ENCODE data around the gene SELENOI. TPM values are rescaled to one million over a fixed set of nuclear protein-coding genes. Genes with fewer than 3 reads are reported as not detected.
A peak's percentile ranks its signal among the peaks of the same experiment; 100 is the strongest.
"Not testable (repeated sequence)": the region's sequence is repeated elsewhere in the genome, so short reads cannot be mapped to it uniquely, and the experiment has no call there.

Gene SELENOI
- total RNA-seq, 1 donor from 2014 or later: 51.8 TPM

GRCh38 chr2:26302846-26303245 lies 43.1 kb upstream of the SELENOI start:
- Histone ChIP-seq H3K27ac (no peak overlapping the region), H3F3A (ENCODE audit: low read depth) (peaks cover 36% of the 10 kb centered on the region), H3K27me3 (peaks cover 19% of the 10 kb centered on the region), H2AFZ (replicated peaks) (no peak overlapping the region), H3K4me1 (peaks cover 54% of the 10 kb centered on the region), H3K79me2 (ENCODE audit: low read depth) (no peaks in the 10 kb centered on the region), H4K20me1 (ENCODE audit: low read depth) (no peaks in the 10 kb centered on the region), H3K4me3 (no peak overlapping the region), H3K9me3 (ENCODE audit: low read depth) (no peaks in the 10 kb centered on the region), H3K9ac (no peak overlapping the region), H3K36me3 (no peaks in the 10 kb centered on the region), H3K4me2 (no peak overlapping the region)
- Mint-ChIP-seq H3K4me3 (no peak overlapping the region), H3K27ac (no peak overlapping the region), H3K36me3 (peaks cover 3% of the 10 kb centered on the region), H3K4me1 (peaks cover 10% of the 10 kb centered on the region), H3K9me3 (no peaks in the 10 kb centered on the region), H3K27me3 (ENCODE audit: insufficient read depth, low read depth) (peaks cover 11% of the 10 kb centered on the region)
- TF ChIP-seq CTCF (IDR thresholded peaks at IDR 0.05): no peak
- no peak for TF ChIP-seq EZH2phosphoT487 (IDR thresholded peaks at IDR 0.05)
- TF ChIP-seq EZH2 (IDR thresholded peaks at IDR 0.05): no peak
- no peak for DNase-seq (ENCODE audit: low spot score)

- H3K36me3 Mint-ChIP-seq; DNase-seq (ENCODE audit: low spot score); H3K9me3 Mint-ChIP-seq; H3K27ac ChIP-seq; H3K79me2 ChIP-seq (ENCODE audit: low read depth); H3K9ac ChIP-seq; H3K27me3 ChIP-seq; H2AFZ ChIP-seq (replicated peaks); H3K4me3 Mint-ChIP-seq; H3K27ac Mint-ChIP-seq; H3K4me3 ChIP-seq; H3K36me3 ChIP-seq; H3K9me3 ChIP-seq (ENCODE audit: low read depth); H4K20me1 ChIP-seq (ENCODE audit: low read depth): not testable (repeated sequence)
- Histone ChIP-seq H3K4me2 (peak overlapping the region; percentile 62), H3K4me1 (peaks cover 32% of the 10 kb centered on the region), H3F3A (ENCODE audit: low read depth) (peaks cover 13% of the 10 kb centered on the region)
- Mint-ChIP-seq H3K4me1 (peaks cover 12% of the 10 kb centered on the region), H3K27me3 (ENCODE audit: insufficient read depth, low read depth) (peaks cover 11% of the 10 kb centered on the region)
Measured at GRCh38 chr2:26305094-26305493, 40.8 kb upstream of the SELENOI start.

GRCh38 chr2:26305540-26305939 lies 40.4 kb upstream of the SELENOI start:
- Mint-ChIP-seq H3K27me3 (ENCODE audit: insufficient read depth, low read depth) (peaks cover 11% of the 10 kb centered on the region), H3K4me3 (no peak overlapping the region), H3K27ac (no peak overlapping the region), H3K9me3 (no peaks in the 10 kb centered on the region), H3K36me3 (peaks cover 5% of the 10 kb centered on the region), H3K4me1 (peaks cover 12% of the 10 kb centered on the region)
- no peak for TF ChIP-seq EZH2phosphoT487 (IDR thresholded peaks at IDR 0.05)
- no peak for TF ChIP-seq CTCF (IDR thresholded peaks at IDR 0.05)
- TF ChIP-seq EZH2 (IDR thresholded peaks at IDR 0.05): no peak
- Histone ChIP-seq H4K20me1 (ENCODE audit: low read depth) (no peaks in the 10 kb centered on the region), H3K79me2 (ENCODE audit: low read depth) (no peaks in the 10 kb centered on the region), H3K9me3 (ENCODE audit: low read depth) (no peaks in the 10 kb centered on the region), H3K27me3 (no peaks in the 10 kb centered on the region), H3K36me3 (no peaks in the 10 kb centered on the region), H3K9ac (no peak overlapping the region), H3F3A (ENCODE audit: low read depth) (peaks cover 9% of the 10 kb centered on the region), H2AFZ (replicated peaks) (peak overlapping the region; percentile 61), H3K4me3 (no peak overlapping the region), H3K27ac (no peak overlapping the region), H3K4me2 (peak overlapping the region; percentile 62), H3K4me1 (peaks cover 28% of the 10 kb centered on the region)
- DNase-seq (ENCODE audit: low spot score): no peak

GRCh38 chr2:26309921-26310320 lies 36.0 kb upstream of the SELENOI start:
- Histone ChIP-seq H3K9me3 (ENCODE audit: low read depth) (no peaks in the 10 kb centered on the region), H3K36me3 (no peaks in the 10 kb centered on the region), H3F3A (ENCODE audit: low read depth) (no peaks in the 10 kb centered on the region), H3K27ac (no peak overlapping the region), H3K4me2 (no peak overlapping the region), H4K20me1 (ENCODE audit: low read depth) (no peaks in the 10 kb centered on the region), H3K9ac (no peak overlapping the region), H3K79me2 (ENCODE audit: low read depth) (no peaks in the 10 kb centered on the region), H2AFZ (replicated peaks) (no peak overlapping the region), H3K4me3 (no peak overlapping the region), H3K27me3 (no peaks in the 10 kb centered on the region), H3K4me1 (peaks cover 19% of the 10 kb centered on the region)
- DNase-seq (ENCODE audit: low spot score): no peak
- Mint-ChIP-seq H3K36me3 (peaks cover 2% of the 10 kb centered on the region), H3K9me3 (no peaks in the 10 kb centered on the region), H3K27ac (no peak overlapping the region), H3K4me1 (peaks cover 12% of the 10 kb centered on the region), H3K4me3 (no peak overlapping the region), H3K27me3 (ENCODE audit: insufficient read depth, low read depth) (peaks cover 6% of the 10 kb centered on the region)
- TF ChIP-seq CTCF (IDR thresholded peaks at IDR 0.05): no peak
- no peak for TF ChIP-seq EZH2phosphoT487 (IDR thresholded peaks at IDR 0.05)
- no peak for TF ChIP-seq EZH2 (IDR thresholded peaks at IDR 0.05)
